ENCODE results near the gene MORC2. TPM values are rescaled to one million over a fixed set of nuclear protein-coding genes. Genes with fewer than 3 reads are reported as not detected.

MORC2 gene
- total and polyA plus RNA-seq, 9 of the 15 experiments (the other 6 are each of a cell fraction or from before 2014, with no cell fraction given): 3.3 to 34.7 (median 16.7) TPM

DNA sequence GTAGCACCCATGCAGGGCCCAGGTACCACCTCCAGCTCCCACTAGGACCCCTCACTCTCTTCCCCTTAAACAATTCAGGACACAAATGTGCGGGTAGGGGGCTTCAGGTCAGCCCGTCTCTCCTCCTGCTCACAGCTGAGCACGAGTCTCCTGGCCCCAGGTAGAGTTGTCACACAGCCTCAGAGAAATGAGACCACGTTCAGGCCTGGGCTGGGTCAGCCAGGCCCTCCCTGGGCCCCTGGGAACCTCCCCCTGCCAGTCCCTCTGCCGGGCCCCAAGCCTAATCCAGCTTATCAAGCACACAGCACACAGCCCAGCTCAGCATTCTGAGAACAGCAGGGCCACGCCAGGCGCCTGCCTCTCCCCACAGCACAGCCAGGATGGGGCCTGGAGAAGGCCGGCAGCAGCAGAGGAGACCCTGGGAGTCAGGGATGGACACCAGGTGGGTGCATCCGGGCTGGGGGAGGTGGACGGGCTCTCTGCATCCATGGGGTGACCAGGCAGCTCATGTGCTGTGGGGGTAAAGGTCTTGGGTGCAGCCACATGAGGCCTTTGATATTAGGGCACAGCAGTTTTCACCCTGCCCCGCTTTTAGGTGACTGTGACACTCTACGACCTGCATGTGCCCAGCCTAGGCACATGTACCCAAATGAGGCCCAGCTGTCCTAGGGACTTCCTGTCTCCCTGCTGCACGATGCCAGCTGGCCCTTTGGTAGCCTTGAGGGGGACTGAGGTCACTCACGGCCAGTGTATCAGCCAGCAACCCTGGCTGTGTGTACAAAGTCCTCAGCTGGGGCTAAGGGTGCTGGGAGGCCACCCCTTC is 87.0 kb downstream of the MORC2 start (continued):
- TF ChIP-seq, protein P1, sequence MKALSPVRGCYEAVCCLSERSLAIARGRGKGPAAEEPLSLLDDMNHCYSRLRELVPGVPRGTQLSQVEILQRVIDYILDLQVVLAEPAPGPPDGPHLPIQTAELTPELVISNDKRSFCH (CRISPR knock-in tag; IDR thresholded peaks at IDR 0.05): no peak
- TF ChIP-seq, protein P1 (tag; IDR thresholded peaks at IDR 0.05): no peak
- TF ChIP-seq JUND (IDR thresholded peaks at IDR 0.05; ENCODE audit: borderline replicate concordance, low read depth, low read length) (peak; percentile 62), JUND (tag; IDR thresholded peaks at IDR 0.05; ENCODE audit: borderline replicate concordance, low read depth, low read length) (peak; percentile 47; the same call in 1 of the 3 replicates), TRIM24 (IDR thresholded peaks at IDR 0.05) (no peak), NFIC (IDR thresholded peaks at IDR 0.05) (peak; percentile 61), DPF2 (IDR thresholded peaks at IDR 0.05) (peak; percentile 84), SRF (CRISPR knock-in tag; IDR thresholded peaks at IDR 0.05) (no peak), BHLHE40 (IDR thresholded peaks at IDR 0.05; ENCODE audit: low read length) (peak; percentile 69)
- TF ChIP-seq, protein P2, sequence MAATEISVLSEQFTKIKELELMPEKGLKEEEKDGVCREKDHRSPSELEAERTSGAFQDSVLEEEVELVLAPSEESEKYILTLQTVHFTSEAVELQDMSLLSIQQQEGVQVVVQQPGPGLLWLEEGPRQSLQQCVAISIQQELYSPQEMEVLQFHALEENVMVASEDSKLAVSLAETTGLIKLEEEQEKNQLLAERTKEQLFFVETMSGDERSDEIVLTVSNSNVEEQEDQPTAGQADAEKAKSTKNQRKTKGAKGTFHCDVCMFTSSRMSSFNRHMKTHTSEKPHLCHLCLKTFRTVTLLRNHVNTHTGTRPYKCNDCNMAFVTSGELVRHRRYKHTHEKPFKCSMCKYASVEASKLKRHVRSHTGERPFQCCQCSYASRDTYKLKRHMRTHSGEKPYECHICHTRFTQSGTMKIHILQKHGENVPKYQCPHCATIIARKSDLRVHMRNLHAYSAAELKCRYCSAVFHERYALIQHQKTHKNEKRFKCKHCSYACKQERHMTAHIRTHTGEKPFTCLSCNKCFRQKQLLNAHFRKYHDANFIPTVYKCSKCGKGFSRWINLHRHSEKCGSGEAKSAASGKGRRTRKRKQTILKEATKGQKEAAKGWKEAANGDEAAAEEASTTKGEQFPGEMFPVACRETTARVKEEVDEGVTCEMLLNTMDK (IDR thresholded peaks at IDR 0.05; ENCODE audit: borderline replicate concordance, insufficient read depth, low read depth, low read length, poor library complexity, severe bottlenecking): no peak
- TF ChIP-seq, protein P3, sequence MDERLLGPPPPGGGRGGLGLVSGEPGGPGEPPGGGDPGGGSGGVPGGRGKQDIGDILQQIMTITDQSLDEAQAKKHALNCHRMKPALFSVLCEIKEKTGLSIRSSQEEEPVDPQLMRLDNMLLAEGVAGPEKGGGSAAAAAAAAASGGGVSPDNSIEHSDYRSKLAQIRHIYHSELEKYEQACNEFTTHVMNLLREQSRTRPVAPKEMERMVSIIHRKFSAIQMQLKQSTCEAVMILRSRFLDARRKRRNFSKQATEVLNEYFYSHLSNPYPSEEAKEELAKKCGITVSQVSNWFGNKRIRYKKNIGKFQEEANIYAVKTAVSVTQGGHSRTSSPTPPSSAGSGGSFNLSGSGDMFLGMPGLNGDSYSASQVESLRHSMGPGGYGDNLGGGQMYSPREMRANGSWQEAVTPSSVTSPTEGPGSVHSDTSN (CRISPR knock-in tag; IDR thresholded peaks at IDR 0.05; ENCODE audit: low read depth): no peak
- TF ChIP-seq, protein P3 (tag; conservative IDR thresholded peaks at IDR 0.05; ENCODE audit: low read depth): no peak
- TF ChIP-seq, protein P4, sequence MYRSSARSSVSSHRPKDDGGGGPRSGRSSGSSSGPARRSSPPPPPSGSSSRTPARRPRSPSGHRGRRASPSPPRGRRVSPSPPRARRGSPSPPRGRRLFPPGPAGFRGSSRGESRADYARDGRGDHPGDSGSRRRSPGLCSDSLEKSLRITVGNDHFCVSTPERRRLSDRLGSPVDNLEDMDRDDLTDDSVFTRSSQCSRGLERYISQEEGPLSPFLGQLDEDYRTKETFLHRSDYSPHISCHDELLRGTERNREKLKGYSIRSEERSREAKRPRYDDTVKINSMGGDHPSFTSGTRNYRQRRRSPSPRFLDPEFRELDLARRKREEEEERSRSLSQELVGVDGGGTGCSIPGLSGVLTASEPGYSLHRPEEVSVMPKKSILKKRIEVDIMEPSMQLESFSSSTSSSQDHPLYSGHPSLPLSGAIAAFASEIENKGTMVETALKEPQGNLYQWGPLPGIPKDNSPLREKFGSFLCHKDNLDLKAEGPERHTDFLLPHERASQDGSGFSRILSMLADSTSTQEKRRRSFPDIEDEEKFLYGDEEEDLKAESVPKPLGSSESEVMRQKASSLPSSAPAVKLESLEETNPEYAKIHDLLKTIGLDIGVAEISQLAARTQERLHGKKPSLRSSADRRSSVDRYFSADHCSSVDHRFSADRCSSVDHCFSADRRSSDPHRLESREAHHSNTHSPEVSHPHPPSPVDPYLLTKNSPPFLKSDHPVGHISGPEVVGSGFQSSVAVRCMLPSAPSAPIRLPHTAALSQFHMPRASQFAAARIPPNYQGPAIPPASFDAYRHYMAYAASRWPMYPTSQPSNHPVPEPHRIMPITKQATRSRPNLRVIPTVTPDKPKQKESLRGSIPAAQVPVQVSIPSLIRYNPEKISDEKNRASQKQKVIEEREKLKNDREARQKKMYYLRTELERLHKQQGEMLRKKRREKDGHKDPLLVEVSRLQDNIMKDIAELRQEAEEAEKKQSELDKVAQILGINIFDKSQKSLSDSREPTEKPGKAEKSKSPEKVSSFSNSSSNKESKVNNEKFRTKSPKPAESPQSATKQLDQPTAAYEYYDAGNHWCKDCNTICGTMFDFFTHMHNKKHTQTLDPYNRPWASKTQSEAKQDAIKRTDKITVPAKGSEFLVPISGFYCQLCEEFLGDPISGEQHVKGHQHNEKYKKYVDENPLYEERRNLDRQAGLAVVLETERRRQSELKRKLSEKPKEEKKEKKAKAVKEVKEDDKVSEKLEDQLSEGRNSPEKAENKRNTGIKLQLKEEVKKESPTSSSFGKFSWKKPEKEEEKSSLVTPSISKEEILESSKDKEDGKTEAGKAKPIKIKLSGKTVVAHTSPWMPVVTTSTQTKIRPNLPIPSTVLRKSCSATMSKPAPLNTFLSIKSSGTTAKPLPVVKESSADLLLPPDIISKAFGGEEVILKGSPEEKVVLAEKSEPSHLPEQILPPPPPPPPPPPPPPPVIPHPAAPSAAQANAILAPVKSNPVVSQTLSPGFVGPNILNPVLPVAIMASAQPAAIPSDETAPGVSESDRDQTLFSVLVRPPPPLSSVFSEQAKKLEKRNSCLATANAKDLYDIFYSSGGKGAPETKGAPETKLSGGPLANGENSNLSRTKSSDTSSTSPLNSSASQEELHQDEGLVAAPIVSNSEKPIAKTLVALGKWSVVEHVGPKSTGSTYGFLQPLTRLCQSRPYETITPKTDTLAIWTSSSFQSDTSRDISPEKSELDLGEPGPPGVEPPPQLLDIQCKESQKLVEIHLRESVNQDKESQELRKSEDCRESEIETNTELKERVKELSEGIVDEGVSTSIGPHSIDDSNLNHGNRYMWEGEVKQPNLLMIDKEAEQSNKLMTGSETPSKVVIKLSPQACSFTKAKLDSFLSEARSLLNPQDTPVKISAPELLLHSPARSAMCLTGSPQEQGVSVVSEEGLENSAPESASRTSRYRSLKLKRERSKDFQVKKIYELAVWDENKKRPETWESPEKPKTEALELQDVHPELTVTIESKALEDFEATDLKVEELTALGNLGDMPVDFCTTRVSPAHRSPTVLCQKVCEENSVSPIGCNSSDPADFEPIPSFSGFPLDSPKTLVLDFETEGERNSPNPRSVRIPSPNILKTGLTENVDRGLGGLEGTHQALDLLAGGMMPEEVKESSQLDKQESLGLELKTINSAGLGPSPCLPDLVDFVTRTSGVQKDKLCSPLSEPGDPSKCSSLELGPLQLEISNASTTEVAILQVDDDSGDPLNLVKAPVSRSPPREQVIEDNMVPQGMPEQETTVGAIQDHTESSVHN (IDR thresholded peaks at IDR 0.05; ENCODE audit: borderline replicate concordance in 1 of 2, low read depth in 1 of 2): no peak

Data from K562 (cell line).